Retinal pigment epithelial cell (primary cell): Measurements from ENCODE around the gene KCNK2.
A peak's percentile ranks its signal among the peaks of the same experiment; 100 is the strongest.

Experiments
- DNase-seq: peaks from one replicate; pipeline ENCODE4 v3.0.0-alpha.2; 2010; ENCODE audit warnings: low read depth
- H3K4me3 ChIP-seq: 2 replicates; pipeline ENCODE4 v1.5.1; 2011; ENCODE audit warnings: mild to moderate bottlenecking, low read length, control low read depth, moderate library complexity
- TF ChIP-seq, protein P1 (sequence below): conservative IDR thresholded peaks from 2 replicates; pipeline ENCODE4 v1.5.1; 2011; ENCODE audit warnings: low read depth, low read length, control low read depth, inconsistent platforms

KCNK2 gene, protein sequence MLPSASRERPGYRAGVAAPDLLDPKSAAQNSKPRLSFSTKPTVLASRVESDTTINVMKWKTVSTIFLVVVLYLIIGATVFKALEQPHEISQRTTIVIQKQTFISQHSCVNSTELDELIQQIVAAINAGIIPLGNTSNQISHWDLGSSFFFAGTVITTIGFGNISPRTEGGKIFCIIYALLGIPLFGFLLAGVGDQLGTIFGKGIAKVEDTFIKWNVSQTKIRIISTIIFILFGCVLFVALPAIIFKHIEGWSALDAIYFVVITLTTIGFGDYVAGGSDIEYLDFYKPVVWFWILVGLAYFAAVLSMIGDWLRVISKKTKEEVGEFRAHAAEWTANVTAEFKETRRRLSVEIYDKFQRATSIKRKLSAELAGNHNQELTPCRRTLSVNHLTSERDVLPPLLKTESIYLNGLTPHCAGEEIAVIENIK

DNA sequence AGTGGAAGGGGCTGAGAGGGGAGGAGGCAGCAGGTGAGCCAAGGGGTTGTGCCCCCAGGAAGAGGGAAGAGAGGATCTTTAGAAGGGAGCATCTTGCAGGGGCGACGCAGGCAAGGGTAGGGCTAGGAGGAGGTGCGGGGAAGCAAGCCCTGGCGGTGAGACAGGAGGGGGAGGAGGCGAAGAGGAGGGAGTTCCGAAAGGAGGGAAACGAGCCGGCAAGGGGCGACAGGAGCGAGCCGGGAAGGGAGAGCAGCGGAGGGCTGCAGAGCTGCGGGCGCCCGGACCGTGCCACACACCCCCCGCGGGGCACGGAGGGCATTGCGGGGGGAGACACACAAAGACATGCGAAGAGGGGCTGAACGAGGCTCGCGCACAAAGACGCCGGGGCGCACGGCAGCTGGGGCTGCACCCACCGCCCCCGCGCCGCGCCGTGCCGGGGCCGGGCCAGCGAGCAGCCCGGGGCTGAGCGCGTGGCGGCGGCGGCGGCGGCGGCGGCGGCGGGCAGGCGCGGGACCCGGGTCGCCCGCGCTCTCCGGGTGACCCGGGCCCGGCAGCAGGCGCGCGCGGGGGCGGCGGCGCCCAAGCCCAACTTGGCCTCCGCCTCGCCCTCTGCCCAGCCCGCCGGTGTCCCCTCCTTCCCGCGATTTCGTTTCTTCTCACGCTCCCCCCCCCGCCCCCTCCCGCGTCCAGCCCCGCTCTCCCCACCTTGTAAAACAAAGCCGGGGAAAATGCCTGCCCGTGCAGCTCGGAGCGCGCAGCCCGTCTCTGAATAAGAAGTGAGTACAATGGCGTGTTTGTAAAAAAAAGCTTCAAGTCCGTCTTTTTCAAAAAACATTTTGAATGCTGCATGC is at the start of gene KCNK2:
KCNK2 (plus strand) TSS at position 206 of the 851 bp plus-strand sequence. CDS start 649 bp downstream, outside the sequence.
- peak within 1 kb of the TSS; percentile 60 for H3K4me3 ChIP-seq
- no peak for DNase-seq
- TF ChIP-seq, protein P1, sequence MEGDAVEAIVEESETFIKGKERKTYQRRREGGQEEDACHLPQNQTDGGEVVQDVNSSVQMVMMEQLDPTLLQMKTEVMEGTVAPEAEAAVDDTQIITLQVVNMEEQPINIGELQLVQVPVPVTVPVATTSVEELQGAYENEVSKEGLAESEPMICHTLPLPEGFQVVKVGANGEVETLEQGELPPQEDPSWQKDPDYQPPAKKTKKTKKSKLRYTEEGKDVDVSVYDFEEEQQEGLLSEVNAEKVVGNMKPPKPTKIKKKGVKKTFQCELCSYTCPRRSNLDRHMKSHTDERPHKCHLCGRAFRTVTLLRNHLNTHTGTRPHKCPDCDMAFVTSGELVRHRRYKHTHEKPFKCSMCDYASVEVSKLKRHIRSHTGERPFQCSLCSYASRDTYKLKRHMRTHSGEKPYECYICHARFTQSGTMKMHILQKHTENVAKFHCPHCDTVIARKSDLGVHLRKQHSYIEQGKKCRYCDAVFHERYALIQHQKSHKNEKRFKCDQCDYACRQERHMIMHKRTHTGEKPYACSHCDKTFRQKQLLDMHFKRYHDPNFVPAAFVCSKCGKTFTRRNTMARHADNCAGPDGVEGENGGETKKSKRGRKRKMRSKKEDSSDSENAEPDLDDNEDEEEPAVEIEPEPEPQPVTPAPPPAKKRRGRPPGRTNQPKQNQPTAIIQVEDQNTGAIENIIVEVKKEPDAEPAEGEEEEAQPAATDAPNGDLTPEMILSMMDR = no peak

DNA sequence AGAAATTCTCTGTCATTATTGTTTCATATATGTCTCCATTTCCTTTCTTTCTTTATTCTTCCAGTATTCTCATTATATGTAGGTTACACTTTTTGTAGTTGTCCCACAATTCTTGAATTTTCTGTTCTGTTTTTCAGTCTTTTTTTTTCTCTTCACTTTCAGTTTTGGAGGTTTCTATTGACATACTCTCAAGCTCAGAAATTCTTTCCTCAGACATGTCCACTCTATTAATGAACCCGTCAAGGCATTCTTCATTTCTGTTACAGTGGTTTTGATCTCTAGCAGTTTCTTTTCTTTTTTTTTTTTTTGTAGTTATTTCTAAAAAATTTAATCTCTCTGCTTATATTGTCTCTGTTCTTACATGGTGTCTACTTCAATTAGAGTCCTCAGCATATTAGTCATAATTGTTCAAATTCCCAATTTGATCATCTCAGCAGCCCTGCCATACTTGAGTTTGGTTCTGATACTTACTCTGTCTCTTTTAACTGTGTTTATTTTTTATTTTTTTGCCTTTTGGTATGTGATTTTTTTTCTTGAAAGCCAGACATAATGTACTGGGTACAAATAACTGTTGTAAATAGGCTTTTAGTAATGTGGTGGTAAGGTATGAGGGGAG is 49.5 kb upstream of the KCNK2 start:
- H3K4me3 ChIP-seq = no peak overlapping the region
- TF ChIP-seq, protein P1 = no peak
- DNase-seq = no peak

DNA sequence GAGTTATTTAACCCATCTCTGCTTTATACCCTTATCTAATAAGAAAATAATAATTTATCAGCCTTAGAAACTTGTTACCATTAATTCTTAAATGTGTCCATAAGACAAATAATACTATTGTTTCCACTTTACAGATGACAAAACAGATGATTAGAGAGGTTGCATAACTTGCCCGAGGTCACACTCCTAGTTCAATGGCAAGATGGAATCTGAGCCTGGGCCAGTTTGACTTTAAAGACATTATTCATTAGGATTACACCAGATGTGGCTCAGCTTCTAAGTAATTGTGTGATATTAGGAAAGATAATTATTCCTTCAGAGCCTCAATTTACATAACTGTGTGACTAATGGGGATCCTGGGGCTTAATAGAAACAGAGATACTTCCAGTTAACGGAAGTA is 42.3 kb upstream of the KCNK2 start:
- TF ChIP-seq, protein P1 = no peak
- DNase-seq = no peak
- no peak overlapping the region for H3K4me3 ChIP-seq

DNA sequence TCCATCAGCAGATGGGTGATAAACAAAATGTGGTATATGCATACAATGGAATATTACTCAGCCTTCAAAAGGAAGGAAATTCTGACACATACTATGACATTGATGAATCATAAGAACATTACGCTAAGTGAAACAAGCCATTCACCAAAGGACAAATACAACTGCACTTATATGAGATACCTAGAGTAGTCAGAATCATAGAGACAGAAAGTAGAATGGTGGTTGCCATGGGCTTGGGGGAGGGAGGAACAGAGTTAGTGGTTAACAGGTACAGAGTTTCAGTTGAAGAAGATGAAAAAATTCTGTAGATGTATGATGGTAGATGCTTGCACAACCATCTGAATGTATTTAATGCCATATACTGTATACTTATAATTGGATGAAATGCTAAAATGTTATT is 39.1 kb upstream of the KCNK2 start:
- H3K4me3 ChIP-seq = no peak overlapping the region
- DNase-seq = no peak
- TF ChIP-seq, protein P1 = no peak

DNA sequence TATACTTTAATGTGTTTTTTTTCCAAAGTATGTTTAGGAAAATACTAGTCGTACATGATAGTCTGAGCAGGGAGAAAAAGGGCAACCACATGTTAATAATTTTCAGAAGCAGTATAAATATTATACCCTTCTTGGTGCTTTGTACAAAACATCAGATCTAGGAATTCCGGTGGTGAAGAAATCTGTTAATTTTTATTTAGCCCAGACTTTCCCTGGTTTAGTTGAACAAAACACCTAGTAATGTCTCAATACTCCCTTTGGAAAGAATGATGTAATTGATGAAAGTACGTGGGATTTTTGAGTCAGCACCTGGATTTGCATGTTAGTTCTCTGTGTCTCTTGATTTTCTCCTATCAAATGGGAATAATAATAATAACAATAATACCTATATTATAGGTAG is 38.4 kb upstream of the KCNK2 start:
- TF ChIP-seq, protein P1 = no peak
- no peak overlapping the region for H3K4me3 ChIP-seq
- DNase-seq = no peak

DNA sequence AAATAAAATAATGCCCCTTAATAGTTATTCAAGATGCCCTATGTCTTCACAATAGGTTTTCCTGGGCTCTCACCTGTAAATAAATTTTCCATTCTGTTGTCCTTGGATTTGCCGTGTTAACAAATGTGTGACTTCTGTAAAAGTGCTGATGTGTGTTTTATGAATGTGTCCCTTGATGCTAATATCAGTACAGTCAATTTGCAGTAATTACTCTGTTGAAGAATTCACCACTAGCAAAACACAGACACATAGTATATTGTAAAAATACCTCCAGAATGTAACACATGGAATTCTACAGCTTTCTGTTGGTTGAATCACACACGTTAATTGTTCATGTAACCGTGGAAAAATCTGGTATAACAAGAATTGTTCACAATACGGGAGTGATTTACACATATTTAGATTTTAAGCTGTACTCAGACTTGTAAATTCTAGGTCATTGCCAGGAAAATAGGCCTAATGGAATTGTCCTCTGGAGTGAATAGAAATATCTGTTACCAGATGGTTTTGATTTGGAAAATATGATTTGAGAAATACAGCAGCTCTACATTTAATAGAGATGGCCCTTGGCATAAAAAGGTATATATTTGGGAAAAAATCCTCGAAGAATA is 36.7 kb upstream of the KCNK2 start:
- no peak for DNase-seq
- H3K4me3 ChIP-seq = no peak overlapping the region
- TF ChIP-seq, protein P1 = no peak
